Measurements from ENCODE around the gene NAA20.

NAA20 gene

DNA sequence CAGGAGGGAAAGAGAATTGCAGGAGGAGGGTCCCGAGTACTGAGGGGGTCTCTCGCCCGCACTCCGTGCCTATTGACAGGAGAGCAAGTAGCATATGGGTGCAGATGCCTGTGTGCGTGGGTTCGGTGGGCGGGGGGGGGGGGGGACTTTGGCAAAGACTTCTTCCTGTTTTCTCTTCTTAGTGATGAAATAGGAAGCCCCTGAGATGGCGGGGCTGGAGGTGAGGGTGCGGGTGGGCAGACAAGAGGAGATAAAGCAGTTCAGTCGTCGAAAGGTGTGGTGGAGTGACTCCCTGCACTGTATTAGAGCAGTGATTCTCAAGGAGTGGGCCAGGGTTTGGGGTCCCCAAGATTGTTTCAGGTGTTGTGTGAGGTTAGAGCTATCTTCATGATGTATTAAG is 3.7 kb downstream of the NAA20 start:
- no peak for DNase-seq

DNA sequence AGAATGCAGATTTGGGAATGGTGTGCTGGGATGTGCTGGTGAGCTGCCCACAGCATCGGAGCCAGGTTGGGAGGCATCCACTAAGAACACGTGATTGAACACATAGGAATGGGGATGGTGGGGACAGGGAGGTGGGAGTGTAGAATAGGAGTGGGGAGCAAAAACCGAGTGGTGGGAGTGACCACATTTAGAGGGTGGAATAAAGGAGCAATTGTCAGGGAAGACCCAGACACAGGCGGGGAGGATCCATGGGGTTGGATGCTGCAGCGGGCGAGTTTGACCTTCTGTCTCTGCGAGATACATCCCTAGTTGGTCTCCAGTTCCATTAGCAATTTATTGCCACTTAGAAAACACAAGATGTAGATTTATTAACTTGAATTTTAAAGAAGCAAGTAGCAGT is 4.7 kb downstream of the NAA20 start:
- no peak for DNase-seq

DNA sequence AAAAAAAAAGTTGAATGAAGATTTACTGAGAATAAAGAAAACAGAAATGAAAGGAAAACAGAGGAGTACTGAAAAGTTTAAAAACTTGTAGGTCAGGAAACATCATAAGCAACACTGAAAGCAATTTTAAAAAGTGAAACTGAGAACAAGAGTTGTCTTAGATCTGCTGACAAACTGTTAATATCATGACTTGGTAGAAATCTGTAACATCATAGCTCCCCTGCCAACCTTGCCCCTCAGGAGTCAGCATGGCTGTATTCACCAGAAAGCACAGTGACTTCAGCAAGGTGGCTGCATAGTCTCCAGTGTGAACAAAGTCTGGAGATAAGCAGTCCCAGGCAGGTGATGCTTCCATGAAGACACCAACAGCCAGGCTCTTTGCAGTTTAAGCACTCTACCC is 5.3 kb downstream of the NAA20 start:
- no peak for DNase-seq

DNA sequence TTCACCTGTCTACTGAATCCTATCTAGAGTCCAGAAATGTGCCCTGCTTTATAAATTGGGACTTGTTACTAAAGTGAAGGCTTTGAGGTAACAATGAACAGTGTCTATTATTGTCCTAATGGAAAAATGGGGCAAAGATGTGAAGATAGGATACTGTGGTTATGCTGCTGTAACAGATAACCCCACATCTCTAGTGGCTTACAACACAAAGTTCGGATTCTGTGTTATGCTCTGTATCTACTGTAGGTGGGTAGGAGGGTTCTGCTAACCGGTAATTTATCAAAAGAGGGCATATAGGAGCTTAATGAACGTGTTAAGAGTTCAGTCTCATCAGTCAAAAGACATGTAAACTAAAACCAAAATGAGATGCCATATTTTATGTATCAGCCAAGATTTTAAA is 6.2 kb downstream of the NAA20 start:
- DNase-seq: no peak

DNA sequence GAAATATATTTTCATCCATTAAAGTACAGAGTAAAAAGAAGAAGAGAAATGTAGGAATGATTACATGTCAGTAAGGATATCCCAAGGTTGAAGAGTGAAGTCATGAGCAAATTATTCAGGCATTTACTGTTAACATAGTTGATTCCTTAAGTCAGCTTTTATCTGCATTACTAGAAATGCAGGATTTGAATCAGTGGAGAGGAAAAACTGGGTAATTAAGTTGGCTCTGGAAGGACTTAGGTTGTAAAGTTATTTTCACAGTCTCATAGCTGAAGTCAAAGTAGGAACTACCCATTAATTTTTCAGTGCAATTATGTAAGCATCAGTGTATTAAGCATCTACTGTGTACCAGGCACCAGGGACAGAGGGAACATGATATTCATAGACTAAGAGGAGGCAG is 7.8 kb downstream of the NAA20 start:
- DNase-seq: no peak

DNA sequence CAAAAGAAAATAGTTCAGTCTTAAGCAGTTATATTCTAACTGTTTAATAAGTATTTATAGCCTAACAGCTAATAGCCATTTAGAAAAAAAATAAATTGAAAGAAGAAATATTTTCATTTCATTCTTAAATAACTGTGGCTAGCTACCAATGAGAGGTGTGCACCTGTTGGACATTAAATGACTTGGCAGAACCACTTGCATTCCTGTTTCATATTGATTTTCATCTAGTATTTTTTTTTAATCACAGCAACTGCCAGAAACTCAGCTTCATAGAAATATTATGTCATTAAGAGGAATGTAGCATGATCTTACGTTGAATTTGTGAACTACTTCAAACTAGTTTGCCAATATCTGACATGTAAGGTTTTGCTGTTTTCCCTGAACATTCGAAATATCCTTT is 10.1 kb downstream of the NAA20 start:
- no peak for DNase-seq

DNA sequence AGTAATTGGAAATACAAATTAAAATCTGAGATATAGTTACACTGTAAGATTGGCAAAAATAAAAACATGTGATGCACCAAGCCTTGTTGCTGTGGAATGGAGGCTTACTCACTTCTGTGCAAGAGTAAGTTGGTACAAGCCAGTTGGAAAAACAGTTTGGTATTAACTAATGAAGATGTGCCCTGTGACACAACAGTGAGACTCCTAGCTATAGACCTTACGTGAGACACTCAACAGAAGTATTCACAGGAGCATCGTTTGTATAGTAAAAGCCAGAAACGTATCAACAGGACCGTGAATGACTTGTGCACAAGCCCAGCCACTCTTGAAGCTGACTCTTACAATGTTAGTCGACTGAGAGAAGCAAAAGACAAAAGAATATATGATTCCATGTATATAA is 14.6 kb downstream of the NAA20 start:
- no peak for DNase-seq

DNA sequence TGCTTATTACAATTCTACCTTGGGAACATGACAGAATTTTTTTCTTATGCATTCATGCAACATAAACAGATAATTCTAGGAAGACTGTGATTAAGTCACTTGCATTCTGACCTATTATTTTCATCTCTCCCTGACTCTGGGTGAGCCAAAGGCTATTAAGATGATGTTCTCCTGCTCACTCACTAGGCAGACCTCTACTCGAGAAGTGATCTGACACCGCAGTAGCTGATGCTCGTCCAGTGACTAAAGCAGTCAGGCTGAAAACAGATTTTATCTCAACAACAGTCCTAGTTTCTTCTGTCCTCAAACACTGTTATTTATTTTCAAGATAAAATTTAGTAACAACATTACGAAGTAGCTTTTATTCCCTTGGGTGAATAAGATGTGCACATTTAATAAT is 17.3 kb downstream of the NAA20 start:
- DNase-seq: no peak

DNA sequence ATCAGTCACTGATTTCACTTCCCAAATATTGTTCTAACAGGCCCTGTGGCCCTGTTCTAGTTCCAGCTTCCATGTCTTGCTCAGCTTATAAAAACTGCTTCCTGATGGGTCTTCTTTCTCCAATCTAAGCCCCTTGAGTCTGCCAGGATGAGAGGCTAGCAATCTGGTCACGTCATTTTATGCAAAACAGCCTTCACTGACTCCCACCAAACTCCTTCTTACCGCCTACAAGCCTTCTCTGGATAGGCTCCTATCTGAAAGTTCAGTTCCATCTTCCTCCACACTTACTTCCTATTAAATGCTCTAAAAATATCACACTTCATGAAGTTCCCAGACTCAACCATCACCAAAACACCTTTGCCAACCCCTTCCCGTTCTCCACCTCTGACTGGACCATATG is 19.6 kb downstream of the NAA20 start:
- DNase-seq: no peak

DNA sequence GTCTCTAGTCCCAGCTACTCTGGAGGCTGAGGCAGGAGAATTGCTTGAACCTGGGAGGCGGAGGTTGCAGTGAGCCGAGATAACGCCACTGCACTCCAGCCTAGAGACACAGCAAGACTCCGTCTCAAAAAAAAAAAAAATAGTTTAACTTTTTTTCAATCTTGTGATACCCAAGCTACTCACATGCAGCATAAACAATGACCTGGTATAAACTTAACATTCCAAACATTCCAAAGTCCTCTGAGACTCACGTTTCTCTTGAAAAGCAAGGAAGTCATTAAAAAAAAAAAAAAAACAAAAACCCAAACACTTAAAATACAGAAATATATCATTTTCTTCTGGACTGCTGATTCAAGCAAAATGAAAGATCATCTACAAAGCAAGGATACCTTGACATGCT is 20.8 kb downstream of the NAA20 start:
- no peak for DNase-seq

DNA sequence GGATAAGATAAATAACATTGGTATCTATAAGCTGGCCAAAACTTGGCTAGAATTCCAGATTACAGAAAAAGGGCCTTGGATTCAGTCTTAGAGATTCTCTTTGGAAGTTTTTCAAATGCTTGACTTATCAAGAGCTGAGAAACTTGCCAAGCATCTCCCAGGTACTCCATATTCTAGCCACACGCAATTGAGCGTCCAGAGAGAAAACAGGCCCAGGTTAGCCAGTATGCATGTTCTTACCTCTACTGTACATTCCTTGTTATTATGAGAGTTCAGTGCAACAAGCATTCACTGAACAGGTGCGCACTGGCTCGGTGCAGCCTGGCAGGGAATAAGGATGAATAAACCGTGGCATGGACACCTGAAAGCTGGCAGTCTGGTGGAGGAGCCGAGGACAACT is 21.4 kb downstream of the NAA20 start:
- no peak for DNase-seq

DNA sequence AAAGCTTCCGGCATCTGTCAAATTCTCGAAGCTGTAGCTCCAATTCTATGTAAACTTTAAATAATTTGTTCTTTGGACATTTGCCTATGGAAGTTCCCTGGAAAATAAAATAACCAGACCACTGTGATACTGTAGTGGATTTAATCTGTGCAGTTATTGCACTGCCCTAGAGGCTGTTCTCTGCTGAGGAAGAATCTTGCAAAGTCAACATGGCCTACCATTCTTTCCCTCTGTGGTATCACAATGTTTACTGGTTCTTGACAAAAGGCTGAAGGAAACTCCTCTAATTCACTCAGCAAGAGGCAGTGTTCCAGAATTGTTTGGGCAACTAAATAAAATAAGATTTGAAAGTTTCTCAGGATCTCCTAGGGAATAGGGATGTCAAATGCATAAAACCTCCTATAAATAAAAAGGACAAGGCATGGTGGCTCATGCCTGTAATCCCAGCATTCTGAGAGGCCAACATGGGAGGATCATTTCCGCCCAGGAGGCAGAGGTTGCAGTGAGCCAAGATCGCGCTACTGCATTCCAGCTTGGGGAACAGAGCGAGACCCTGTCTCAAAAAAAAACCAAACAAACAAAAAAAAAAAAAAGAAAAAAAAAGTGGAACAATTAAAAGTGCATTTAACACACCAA is 22.7 kb downstream of the NAA20 start:
- DNase-seq: no peak

DNA sequence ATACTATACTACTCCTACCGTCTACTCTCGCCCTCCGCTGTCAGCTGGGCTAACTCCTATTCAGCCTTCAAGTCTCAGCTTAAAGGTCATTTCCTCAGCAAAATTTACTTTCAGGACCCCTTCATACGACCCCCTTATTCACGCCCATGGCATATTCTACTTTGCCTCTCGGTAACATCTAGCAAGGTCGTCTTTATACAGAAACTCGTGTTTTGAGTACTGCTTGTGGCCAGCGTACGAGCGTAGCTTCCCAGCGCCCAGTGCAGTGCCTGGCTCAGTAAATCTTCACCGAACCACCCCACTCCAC is 34.6 kb downstream of the NAA20 start:
- DNase-seq: no peak

DNA sequence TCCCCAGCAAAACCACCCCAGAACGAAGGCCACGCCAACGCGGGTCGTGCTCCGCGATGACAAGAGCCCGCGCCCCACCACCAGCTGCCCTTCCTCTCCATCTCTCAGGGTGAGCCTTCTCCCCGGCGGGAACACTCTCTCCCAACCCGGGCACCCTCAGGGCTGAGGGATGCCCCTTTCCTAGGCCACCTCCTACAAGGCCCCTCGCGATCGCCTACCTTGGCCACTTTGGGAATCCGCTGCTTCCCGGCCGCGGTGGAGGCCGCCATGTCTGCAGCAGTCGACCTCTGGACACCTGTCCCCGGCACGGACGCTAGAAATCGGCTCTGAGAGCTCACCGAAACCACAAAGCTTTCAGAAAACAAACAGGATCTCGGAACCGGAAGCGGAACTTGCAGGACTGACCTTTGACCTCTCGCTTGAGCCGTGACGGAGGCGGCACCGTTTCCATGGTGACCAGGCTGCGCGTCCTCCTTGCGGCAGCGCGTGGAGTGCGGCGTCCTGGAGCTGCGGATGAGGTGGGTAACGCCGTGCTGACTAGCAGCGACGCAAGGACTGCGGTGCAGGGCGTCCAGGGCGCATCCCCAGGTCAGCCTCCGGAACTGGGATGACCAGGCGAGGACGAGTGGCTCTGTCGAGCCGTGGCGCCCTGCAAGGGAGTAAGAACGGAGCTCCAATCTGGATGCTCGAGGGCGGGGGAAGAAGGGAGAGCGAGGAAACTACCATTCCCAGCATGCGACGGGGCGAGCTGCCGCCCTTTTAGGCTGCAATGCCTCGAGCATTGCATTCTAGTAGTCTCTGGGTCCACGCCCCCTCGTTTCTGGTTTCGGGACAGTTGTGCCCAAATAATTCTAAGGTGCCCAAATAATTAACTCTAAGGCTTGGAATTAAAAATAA is 35.2 kb downstream of the NAA20 start, which contains the start of the genes CFAP61 and CRNKL1:
Gene CFAP61 (plus strand): TSS at position 459 of the 897 bp plus-strand sequence. CDS start 4,122 bp downstream, outside the sequence.
Gene CRNKL1 (minus strand): TSS at position 393 of the 897 bp plus-strand sequence. CDS start 124 bp downstream, at position 269.
- peak; percentile 91 for DNase-seq

DNA sequence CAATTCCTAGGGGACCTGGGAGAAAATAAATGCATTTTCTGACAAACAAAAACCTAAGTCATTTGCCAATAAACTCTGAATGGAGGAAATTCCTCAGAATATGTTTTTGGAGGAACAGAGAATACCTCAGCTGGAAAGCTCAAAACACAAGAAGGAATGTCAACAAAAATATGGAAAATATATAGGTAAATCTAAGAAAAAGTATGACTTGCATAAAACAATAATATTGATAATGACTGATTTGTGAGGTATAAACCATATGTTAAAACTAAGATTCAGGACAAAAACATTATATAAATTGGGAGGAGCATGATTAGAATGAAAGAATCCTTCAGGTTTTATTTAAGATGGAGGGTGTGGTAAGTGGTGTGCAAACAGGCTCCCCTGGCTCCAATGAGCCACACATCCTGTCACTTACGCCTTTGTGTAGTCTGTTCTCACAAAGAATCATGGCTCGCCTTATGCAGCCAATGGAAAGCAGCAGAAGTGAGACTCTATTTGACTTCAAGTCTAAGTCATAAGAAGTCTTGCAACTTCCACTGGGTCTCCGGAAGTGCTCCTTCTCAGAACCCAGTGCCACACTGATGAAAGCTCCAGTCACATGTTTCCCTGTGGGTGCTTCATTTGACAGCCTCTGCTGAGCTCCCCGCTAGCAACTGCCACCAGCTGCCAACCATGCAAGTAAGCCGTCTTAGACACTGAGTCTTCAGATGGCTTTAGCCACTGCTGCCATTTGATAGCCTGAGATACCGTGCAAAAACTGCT is 43.3 kb downstream of the NAA20 start:
- no peak for DNase-seq

DNA sequence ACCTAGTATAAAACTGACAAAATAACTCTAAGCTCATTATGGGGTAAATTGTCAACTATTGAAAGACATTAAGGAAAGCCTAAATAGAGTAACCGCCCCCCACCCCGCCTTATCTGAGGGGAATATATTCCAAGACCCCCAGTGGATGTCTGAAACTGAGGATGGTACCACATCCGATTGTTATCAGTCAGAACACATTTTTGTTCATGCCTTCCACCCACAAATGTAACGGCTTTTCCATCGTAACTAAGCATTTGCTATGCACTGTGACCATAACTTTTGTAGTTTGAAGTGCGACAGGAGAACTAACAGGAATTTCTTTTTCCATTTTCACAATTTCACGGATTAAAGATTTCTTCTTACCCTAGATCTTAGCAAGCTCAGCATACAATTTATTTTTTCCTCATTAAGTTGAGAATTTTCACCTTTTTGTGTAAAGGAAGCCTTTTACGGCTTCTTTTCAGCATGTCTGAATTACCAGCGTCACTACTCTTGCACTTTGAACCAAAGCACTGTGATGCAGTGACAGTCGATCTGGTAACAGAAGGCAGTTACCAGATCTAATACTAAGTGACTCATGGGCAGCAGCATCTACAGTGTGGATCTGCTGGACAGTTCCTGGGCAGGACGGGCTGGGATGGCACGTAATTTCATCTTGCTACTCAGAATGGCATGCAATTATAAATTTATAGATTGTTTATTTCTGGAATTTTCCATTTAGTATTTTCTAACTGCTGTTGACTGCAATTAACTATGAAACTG is 47.0 kb downstream of the NAA20 start:
- no peak for DNase-seq

DNA sequence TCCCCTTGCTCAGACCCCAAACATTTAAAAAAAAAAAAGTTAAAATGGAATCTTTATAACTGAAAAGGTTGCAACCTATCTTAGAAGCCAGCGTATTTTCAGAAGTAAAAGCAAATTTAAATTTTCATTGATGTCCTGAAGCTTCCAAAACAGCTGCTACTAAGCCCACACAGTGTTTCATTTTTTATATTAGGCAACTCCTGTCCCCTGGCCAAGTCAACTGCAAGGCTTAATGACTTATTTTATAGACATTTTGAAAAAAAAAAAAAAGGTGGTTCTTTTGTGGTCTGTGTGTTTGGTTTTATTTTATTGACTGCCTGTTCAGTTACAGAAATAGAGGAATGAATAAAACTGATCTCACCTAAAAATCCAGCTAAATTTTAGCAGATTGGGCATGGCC is 48.2 kb downstream of the NAA20 start:
- DNase-seq: no peak

DNA sequence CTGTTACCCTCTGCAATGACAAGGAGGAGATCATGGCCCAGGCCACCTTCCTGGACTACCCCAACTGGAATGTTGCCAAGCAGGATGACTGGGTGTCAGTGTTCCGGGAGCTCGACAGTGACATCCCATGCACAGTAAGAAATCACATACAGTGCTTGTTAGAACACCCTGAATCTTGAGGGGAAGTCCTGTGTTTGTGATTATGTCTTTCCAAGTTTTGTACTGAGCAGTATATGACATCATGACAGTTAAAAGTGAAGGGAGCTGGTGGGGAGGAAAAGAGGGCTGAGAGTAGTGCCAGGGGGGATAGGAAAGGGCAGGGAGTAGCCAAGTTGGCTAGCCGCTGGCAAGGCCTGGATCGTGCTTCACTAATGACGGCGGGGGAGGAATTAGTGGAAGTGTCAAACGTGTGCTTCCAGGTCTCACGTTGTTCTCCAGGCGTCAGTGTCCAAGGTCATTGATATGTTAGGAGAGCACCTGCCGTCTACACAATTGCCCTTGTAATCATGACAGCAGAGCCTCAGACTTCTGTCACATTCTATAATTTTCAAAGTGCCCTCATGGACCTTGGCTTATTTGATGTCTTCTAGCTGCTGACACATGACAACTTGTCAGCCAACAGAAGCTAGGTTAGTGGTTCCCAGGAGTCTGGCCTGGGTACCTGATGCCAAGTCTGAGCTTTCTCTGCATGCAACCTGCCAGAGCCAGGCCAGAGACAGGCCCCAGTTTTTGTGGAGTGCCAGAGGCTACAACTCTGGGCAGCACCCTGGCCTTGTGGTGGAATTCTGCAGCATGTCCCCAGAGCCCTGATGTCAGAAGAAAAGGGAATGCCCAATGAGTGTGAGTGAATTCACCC is 53.9 kb downstream of the NAA20 start:
- DNase-seq: no peak

DNA sequence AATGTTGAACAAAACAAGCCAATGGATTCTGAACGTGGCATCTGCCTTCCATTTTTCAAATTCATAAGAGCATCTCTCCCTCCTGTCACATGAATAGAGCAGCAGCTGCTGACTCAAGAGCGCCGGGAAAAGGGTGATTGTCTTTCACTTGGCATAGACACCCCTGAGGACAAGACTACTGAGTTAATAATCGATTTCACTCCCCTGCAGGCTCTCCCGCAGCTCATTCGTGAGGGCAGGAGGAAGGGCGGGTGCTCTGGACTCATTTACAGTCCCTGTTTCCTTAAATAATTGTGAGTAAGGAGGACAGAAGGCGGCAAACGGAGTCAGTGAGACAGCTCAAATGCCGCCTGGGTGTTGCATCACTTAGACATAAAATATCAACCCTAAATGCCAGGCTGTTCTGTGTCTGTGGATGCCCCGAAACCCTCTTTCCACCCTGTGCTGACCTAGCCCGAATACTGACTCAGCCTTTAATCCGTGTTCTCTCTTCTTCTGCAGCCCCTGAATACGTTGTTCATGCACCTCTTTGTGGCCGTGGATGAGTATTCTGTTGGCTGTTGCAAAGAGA is 56.7 kb downstream of the NAA20 start:
- DNase-seq: peak; percentile 88

DNA sequence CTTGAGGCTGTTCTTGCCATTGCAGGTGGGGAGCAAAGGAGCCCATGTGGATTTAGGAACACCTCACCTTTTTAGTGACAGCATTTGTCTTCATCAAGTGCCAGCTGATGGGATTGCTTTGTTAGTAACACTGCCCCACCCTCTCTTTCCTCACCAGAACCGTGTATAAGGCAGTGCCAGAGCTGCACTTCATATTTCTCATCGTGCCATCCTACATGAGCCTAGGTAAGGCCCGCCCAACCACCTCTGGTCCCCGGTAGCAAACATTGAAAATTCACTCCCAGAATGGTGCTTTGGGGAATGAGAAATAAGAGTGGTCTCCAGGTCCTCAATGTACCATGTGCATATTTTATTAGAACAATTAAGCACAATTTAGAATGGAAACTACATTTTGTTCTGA is 57.9 kb downstream of the NAA20 start:
- no peak for DNase-seq

DNA sequence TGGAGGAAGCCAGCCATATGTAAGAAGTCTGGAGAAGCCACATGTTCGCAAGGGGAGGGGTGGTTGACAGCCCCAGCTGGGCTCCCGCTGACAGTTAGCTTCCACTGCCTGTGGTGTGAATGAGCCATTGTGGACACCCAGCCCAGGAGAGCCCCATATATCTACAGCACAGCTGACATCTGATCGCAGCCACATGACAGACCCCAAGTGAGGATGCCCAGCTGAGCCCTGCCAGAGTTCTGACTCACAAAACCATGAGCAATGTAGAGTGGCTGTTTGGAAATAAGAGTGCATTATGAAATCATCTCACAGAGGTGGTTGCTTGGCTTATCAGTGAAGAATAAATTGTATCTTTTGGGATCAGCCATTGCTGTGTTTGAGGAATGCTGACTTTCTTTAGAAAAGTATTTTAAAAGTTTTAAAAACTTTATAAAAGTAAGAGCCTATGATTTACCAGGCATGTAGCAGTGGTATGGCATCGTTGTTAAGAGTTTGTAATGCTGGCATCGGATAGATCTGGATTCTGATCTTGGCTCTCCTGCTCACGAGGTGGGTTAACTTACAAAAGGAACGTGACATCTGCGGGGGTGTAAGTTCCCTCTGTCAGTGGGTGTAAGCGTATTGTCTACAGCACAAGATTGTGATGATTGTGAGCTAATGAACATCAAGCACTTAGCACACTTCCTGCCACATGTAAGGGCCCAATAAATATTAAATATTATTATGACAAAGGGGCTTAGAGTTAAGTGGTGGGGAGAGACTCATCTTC is 59.3 kb downstream of the NAA20 start:
- DNase-seq: peak; percentile 25

Measured in NCI-H446 treated with DMSO at 0.1 percent for 48 hours (cell line).